GM23338 (cell line): Measurements from ENCODE around the gene ENTHD1. TPM values are rescaled to one million over a fixed set of nuclear protein-coding genes. Genes with fewer than 3 reads are reported as not detected.
"Not testable (repeated sequence)": the region's sequence is repeated elsewhere in the genome, so short reads cannot be mapped to it uniquely, and the experiment has no call there.

ENCODE experiments used
- ATAC-seq: fragments of 200-7000 bp; cut with Tn5 transposase; 3 replicates; pipeline ENCODE4 v1.9.1; 2020
- DNase-seq: peaks from one replicate; pipeline ENCODE4 v3.0.0-alpha.2; 2015; ENCODE audit warnings: low spot score
- H2AFZ ChIP-seq: fragments of 200-600 bp; sonication (generic); 2 replicates; pipeline ENCODE4 v1.8.0; 2016; ENCODE audit warnings: antibody characterized with exemption, mild to moderate bottlenecking, moderate library complexity
- H3F3A ChIP-seq: fragments of 200-600 bp; sonication (generic); replicated peaks from 2 replicates; pipeline ENCODE4 v1.8.0; 2017; ENCODE audit warnings: antibody characterized with exemption, mixed run types, low read depth
- H3K27ac ChIP-seq: fragments of 200-600 bp; sonication (generic); 2 replicates; pipeline ENCODE4 v1.6.1; 2016; ENCODE audit warnings: low read depth
- H3K27me3 ChIP-seq: fragments of 200-600 bp; sonication (generic); 2 replicates; pipeline ENCODE4 v1.8.0; 2016; ENCODE audit warnings: mild to moderate bottlenecking, mixed run types, moderate library complexity; ENCODE audit not compliant: insufficient read depth
- H3K36me3 ChIP-seq: fragments of 200-600 bp; sonication (generic); 2 replicates; pipeline ENCODE4 v1.8.0; 2016; ENCODE audit warnings: mild to moderate bottlenecking; ENCODE audit not compliant: insufficient read depth
- H3K4me1 ChIP-seq: fragments of 200-600 bp; sonication (generic); 2 replicates; pipeline ENCODE4 v1.8.0; 2016; ENCODE audit warnings: mild to moderate bottlenecking, moderate library complexity; ENCODE audit not compliant: insufficient read depth
- H3K4me2 ChIP-seq: fragments of 200-600 bp; sonication (generic); 2 replicates; pipeline ENCODE4 v1.7.1; 2017; ENCODE audit warnings: mixed run types
- H3K4me3 ChIP-seq: fragments of 200-600 bp; sonication (generic); 2 replicates; pipeline ENCODE4 v1.6.1; 2016; ENCODE audit warnings: mixed run types
- H3K79me2 ChIP-seq: fragments of 200-600 bp; sonication (generic); replicated peaks from 2 replicates; pipeline ENCODE4 v1.8.0; 2017; ENCODE audit warnings: mild to moderate bottlenecking; ENCODE audit not compliant: insufficient read depth
- H3K9me2 ChIP-seq: fragments of 200-600 bp; sonication (generic); 2 replicates; pipeline ENCODE4 v1.8.0; 2017; ENCODE audit not compliant: insufficient read depth
- H4K20me1 ChIP-seq: fragments of 200-600 bp; sonication (generic); replicated peaks from 2 replicates; pipeline ENCODE4 v1.8.0; 2017; ENCODE audit warnings: mild to moderate bottlenecking; ENCODE audit not compliant: insufficient read depth
- H3K27ac Mint-ChIP-seq: 2 replicates; pipeline ENCODE4 v1.8.0; 2020; ENCODE audit warnings: inconsistent platforms, mild to moderate bottlenecking, moderate library complexity, mixed read lengths
- H3K27me3 Mint-ChIP-seq: 3 replicates; pipeline ENCODE4 v1.8.0; 2022; ENCODE audit warnings: low read depth, mild to moderate bottlenecking, moderate library complexity, mixed read lengths, inconsistent platforms; ENCODE audit not compliant: insufficient read depth, poor library complexity
- H3K36me3 Mint-ChIP-seq: 3 replicates; pipeline ENCODE4 v1.8.0; 2021; ENCODE audit warnings: low read depth, mild to moderate bottlenecking, inconsistent platforms, moderate library complexity, mixed read lengths
- H3K4me1 Mint-ChIP-seq: 3 replicates; pipeline ENCODE4 v1.8.0; 2020; ENCODE audit warnings: mild to moderate bottlenecking, inconsistent platforms, mixed read lengths
- H3K4me3 Mint-ChIP-seq: 3 replicates; pipeline ENCODE4 v1.8.0; 2021; ENCODE audit warnings: moderate library complexity, mild to moderate bottlenecking, inconsistent platforms, mixed read lengths
- H3K9me3 Mint-ChIP-seq: 3 replicates; pipeline ENCODE4 v1.8.0; 2020; ENCODE audit warnings: moderate library complexity, mild to moderate bottlenecking, inconsistent platforms, mixed read lengths
- CREB1 ChIP-seq: fragments of 250-450 bp; sonication (Bioruptor Pico); IDR thresholded peaks from 2 replicates; pipeline ENCODE4 v1.5.0; 2020; ENCODE audit warnings: low read depth, mild to moderate bottlenecking, moderate library complexity
- EZH2 ChIP-seq: fragments of 200-600 bp; sonication (generic); IDR thresholded peaks from one replicate; pipeline ENCODE4 v1.8.0; 2017; ENCODE audit warnings: antibody characterized with exemption, mild to moderate bottlenecking, low read depth; ENCODE audit not compliant: unreplicated experiment
- EZH2phosphoT487 ChIP-seq: fragments of 200-600 bp; sonication (generic); IDR thresholded peaks from one replicate; pipeline ENCODE4 v1.8.1; 2018; ENCODE audit warnings: antibody characterized with exemption; ENCODE audit not compliant: unreplicated experiment
- NANOG ChIP-seq: IDR thresholded peaks from 2 replicates; pipeline ENCODE4 v1.6.1; 2016; ENCODE audit warnings: antibody characterized with exemption, borderline replicate concordance
- STAT1 ChIP-seq: IDR thresholded peaks from one replicate; pipeline ENCODE4 v1.6.1; 2016; ENCODE audit warnings: antibody characterized with exemption; ENCODE audit not compliant: unreplicated experiment
- ZNF114 ChIP-seq: fragments of 250-450 bp; sonication (Bioruptor Pico); IDR thresholded peaks from 2 replicates; pipeline ENCODE4 v1.5.0; 2020; ENCODE audit warnings: mild to moderate bottlenecking, moderate library complexity
- ZNF331 ChIP-seq: fragments of 250-450 bp; sonication (Bioruptor Pico); IDR thresholded peaks from 2 replicates; pipeline ENCODE4 v1.5.0; 2020; ENCODE audit warnings: low read depth, mild to moderate bottlenecking, moderate library complexity
- ZNF462 ChIP-seq: fragments of 250-450 bp; sonication (Bioruptor Pico); IDR thresholded peaks from 2 replicates; pipeline ENCODE4 v1.5.0; 2020; ENCODE audit warnings: mild to moderate bottlenecking, moderate library complexity
- polyA plus RNA-seq: library from polyadenylated mRNA; unstranded; fragments of >200 nt; fragmentation: Nextera tagmentation; extraction: Ambion mirVana; gene quantifications from 2 replicates; pipeline ENCODE4 v1.2.1, GENCODE V29; 2016
- total RNA-seq: library from RNA; depleted of rRNA; stranded (reverse); fragments of >200 nt; shearing (Covaris generic); gene quantifications from 2 replicates; pipeline ENCODE4 v1.2.3, GENCODE V29; 2014

ENTHD1 gene
- total and polyA plus RNA-seq, 2 experiments from 2014 or later, result not detected

- H3K27me3 Mint-ChIP-seq, result no peaks in the 10 kb centered on the region
- TF ChIP-seq CREB1, result no peak
- no peak for TF ChIP-seq EZH2phosphoT487
- no peak for TF ChIP-seq ZNF462
- TF ChIP-seq ZNF331 (CRISPR knock-in tag), result no peak
- TF ChIP-seq STAT1, result no peak
- TF ChIP-seq ZNF114 (CRISPR knock-in tag), result no peak
- TF ChIP-seq NANOG, result no peak
- TF ChIP-seq EZH2, result no peak
- no peak for DNase-seq
Observed at GRCh38 chr22:39847477-39847876, 46.1 kb downstream of the ENTHD1 start.

GRCh38 chr22:39846539-39846938, 47.0 kb downstream of the ENTHD1 start:
- not testable (repeated sequence) for H3K27me3 ChIP-seq, H3K36me3 ChIP-seq, H3K9me3 Mint-ChIP-seq, H3K27ac ChIP-seq, H3K27me3 Mint-ChIP-seq, H3K9me2 ChIP-seq, H3K4me1 ChIP-seq, H3F3A ChIP-seq, H3K27ac Mint-ChIP-seq, H3K4me1 Mint-ChIP-seq, ATAC-seq, DNase-seq, H3K36me3 Mint-ChIP-seq, H3K79me2 ChIP-seq, H2AFZ ChIP-seq, H3K4me3 Mint-ChIP-seq, H4K20me1 ChIP-seq, H3K4me2 ChIP-seq, H3K4me3 ChIP-seq

More at GRCh38 chr22:39847477-39847876, 46.1 kb downstream of the ENTHD1 start:
- H3K9me3 Mint-ChIP-seq, result no peaks in the 10 kb centered on the region
- Histone ChIP-seq H3K27me3 (no peaks in the 10 kb centered on the region), H3K4me3 (no peak overlapping the region), H3K79me2 (no peaks in the 10 kb centered on the region), H3K36me3 (no peaks in the 10 kb centered on the region), H3K4me2 (no peak overlapping the region), H3K9me2 (no peaks in the 10 kb centered on the region), H3K4me1 (no peaks in the 10 kb centered on the region), H3F3A (no peaks in the 10 kb centered on the region), H3K27ac (no peak overlapping the region), H4K20me1 (no peaks in the 10 kb centered on the region), H2AFZ (no peak overlapping the region)
- H3K27ac Mint-ChIP-seq, result no peak overlapping the region
- H3K4me1 Mint-ChIP-seq, result no peaks in the 10 kb centered on the region
- no peaks in the 10 kb centered on the region for H3K36me3 Mint-ChIP-seq
- no peak for ATAC-seq
- no peak overlapping the region for H3K4me3 Mint-ChIP-seq
